HEK293 (cell line): Measurements from ENCODE around the gene REG1B.

Experiments used
- BCL11B ChIP-seq: fragments of 450-650 bp; formaldehyde crosslinking; IDR thresholded peaks from 2 replicates; pipeline ENCODE4 v1.5.1; 2016; ENCODE audit warnings: low read depth, missing biosample characterization, missing genetic modification characterization
- CTCF ChIP-seq: fragments of 450-650 bp; formaldehyde crosslinking; IDR thresholded peaks from 2 replicates; pipeline ENCODE4 v1.5.1; 2016; ENCODE audit warnings: missing biosample characterization, missing genetic modification characterization
- GLI4 ChIP-seq: fragments of 450-650 bp; formaldehyde crosslinking; IDR thresholded peaks from 2 replicates; pipeline ENCODE4 v1.5.1; 2016; ENCODE audit warnings: missing biosample characterization, missing genetic modification characterization
- KLF16 ChIP-seq: fragments of 450-650 bp; formaldehyde crosslinking; IDR thresholded peaks from 2 replicates; pipeline ENCODE4 v1.5.1; 2017; ENCODE audit warnings: missing biosample characterization, missing genetic modification characterization
- PBX3 ChIP-seq: sonication (generic); formaldehyde crosslinking; IDR thresholded peaks from 2 replicates; pipeline ENCODE4 v1.8.1; 2022; ENCODE audit warnings: mild to moderate bottlenecking, moderate library complexity, missing genetic modification reagents
- ZNF169 ChIP-seq: fragments of 450-650 bp; formaldehyde crosslinking; IDR thresholded peaks from 2 replicates; pipeline ENCODE4 v1.5.1; 2016; ENCODE audit warnings: missing biosample characterization, missing genetic modification characterization
- ZNF24 ChIP-seq: fragments of 450-650 bp; formaldehyde crosslinking; IDR thresholded peaks from 2 replicates; pipeline ENCODE4 v1.5.1; 2016; ENCODE audit warnings: missing biosample characterization, missing genetic modification characterization
- ZNF426 ChIP-seq: fragments of 450-650 bp; formaldehyde crosslinking; IDR thresholded peaks from 2 replicates; pipeline ENCODE4 v1.5.1; 2017; ENCODE audit warnings: missing biosample characterization, missing genetic modification characterization, mild to moderate bottlenecking, inconsistent platforms, moderate library complexity
- ZNF621 ChIP-seq: fragments of 450-650 bp; formaldehyde crosslinking; IDR thresholded peaks from 2 replicates; pipeline ENCODE4 v1.5.1; 2017; ENCODE audit warnings: missing biosample characterization, missing genetic modification characterization
- ZSCAN30 ChIP-seq: fragments of 450-650 bp; IDR thresholded peaks from 2 replicates; pipeline ENCODE4 v1.5.1; 2018; ENCODE audit warnings: missing biosample characterization, mild to moderate bottlenecking, missing genetic modification characterization, moderate library complexity
- TF ChIP-seq, protein P1 (sequence below): fragments of 450-650 bp; formaldehyde crosslinking; IDR thresholded peaks from 2 replicates; pipeline ENCODE4 v1.5.1; 2016; ENCODE audit warnings: missing biosample characterization, missing genetic modification characterization, low read depth
- TF ChIP-seq, protein P2 (sequence below): fragments of 450-650 bp; IDR thresholded peaks from 2 replicates; pipeline ENCODE4 v1.5.1; 2018; ENCODE audit warnings: missing biosample characterization, missing genetic modification characterization
- TF ChIP-seq, protein P3 (sequence below): fragments of 450-650 bp; formaldehyde crosslinking; IDR thresholded peaks from 2 replicates; pipeline ENCODE4 v1.5.1; 2016; ENCODE audit warnings: missing biosample characterization, missing genetic modification characterization

DNA sequence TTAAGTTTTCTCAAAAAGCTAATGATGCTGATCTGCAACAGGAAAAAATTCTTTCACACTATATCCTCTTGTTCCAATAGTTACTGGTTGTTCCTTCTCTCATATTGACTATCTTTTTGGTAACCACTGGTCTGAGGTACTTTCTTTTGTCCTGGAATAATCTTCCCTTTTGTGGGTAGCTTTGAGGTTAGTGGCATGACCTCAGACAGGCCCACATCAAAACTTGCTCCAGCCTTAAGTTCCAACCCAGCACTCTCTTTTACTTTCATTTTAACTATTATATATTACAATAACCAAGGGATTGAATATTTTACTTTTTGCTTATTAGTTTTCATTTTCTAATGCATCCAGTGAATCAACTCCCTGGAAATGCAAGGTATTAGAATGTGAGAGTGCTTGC, 42.0 kb upstream of the REG1B start:
- TF ChIP-seq CTCF, result no peak
- TF ChIP-seq ZNF169 (tag by site-specific recombination), result no peak
- TF ChIP-seq ZNF24 (tag by site-specific recombination), result no peak
- TF ChIP-seq, protein P1, sequence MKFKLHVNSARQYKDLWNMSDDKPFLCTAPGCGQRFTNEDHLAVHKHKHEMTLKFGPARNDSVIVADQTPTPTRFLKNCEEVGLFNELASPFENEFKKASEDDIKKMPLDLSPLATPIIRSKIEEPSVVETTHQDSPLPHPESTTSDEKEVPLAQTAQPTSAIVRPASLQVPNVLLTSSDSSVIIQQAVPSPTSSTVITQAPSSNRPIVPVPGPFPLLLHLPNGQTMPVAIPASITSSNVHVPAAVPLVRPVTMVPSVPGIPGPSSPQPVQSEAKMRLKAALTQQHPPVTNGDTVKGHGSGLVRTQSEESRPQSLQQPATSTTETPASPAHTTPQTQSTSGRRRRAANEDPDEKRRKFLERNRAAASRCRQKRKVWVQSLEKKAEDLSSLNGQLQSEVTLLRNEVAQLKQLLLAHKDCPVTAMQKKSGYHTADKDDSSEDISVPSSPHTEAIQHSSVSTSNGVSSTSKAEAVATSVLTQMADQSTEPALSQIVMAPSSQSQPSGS, result no peak
- TF ChIP-seq PBX3 (CRISPR knock-in tag), result no peak
- no peak for TF ChIP-seq ZNF621 (tag by site-specific recombination)
- TF ChIP-seq BCL11B, result no peak
- no peak for TF ChIP-seq GLI4 (tag by site-specific recombination)
- TF ChIP-seq ZNF426 (tag by site-specific recombination), result no peak
- TF ChIP-seq, protein P2, sequence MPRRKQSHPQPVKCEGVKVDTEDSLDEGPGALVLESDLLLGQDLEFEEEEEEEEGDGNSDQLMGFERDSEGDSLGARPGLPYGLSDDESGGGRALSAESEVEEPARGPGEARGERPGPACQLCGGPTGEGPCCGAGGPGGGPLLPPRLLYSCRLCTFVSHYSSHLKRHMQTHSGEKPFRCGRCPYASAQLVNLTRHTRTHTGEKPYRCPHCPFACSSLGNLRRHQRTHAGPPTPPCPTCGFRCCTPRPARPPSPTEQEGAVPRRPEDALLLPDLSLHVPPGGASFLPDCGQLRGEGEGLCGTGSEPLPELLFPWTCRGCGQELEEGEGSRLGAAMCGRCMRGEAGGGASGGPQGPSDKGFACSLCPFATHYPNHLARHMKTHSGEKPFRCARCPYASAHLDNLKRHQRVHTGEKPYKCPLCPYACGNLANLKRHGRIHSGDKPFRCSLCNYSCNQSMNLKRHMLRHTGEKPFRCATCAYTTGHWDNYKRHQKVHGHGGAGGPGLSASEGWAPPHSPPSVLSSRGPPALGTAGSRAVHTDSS (tag by site-specific recombination), result no peak
- TF ChIP-seq KLF16 (tag by site-specific recombination), result no peak
- TF ChIP-seq, protein P3, sequence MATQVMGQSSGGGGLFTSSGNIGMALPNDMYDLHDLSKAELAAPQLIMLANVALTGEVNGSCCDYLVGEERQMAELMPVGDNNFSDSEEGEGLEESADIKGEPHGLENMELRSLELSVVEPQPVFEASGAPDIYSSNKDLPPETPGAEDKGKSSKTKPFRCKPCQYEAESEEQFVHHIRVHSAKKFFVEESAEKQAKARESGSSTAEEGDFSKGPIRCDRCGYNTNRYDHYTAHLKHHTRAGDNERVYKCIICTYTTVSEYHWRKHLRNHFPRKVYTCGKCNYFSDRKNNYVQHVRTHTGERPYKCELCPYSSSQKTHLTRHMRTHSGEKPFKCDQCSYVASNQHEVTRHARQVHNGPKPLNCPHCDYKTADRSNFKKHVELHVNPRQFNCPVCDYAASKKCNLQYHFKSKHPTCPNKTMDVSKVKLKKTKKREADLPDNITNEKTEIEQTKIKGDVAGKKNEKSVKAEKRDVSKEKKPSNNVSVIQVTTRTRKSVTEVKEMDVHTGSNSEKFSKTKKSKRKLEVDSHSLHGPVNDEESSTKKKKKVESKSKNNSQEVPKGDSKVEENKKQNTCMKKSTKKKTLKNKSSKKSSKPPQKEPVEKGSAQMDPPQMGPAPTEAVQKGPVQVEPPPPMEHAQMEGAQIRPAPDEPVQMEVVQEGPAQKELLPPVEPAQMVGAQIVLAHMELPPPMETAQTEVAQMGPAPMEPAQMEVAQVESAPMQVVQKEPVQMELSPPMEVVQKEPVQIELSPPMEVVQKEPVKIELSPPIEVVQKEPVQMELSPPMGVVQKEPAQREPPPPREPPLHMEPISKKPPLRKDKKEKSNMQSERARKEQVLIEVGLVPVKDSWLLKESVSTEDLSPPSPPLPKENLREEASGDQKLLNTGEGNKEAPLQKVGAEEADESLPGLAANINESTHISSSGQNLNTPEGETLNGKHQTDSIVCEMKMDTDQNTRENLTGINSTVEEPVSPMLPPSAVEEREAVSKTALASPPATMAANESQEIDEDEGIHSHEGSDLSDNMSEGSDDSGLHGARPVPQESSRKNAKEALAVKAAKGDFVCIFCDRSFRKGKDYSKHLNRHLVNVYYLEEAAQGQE (tag by site-specific recombination), result no peak
- no peak for TF ChIP-seq ZSCAN30 (tag by site-specific recombination)
